HepG2 (cell line): Measurements from ENCODE around the gene SPAG4.

Source experiments
- NR2F6 ChIP-seq, 2 experiments: IDR thresholded peaks; 2 replicates each; pipeline ENCODE4 v1.6.1; 2016; ENCODE audit warnings: antibody characterized with exemption in 1 of 2, mild to moderate bottlenecking in 1 of 2
- POLR2A ChIP-seq, 2 experiments: IDR thresholded peaks; 2 replicates each; pipeline ENCODE4 v1.6.1; 2011; ENCODE audit warnings: low read depth in 2 of 2, low read length in 2 of 2, mild to moderate bottlenecking in 1 of 2, moderate library complexity in 1 of 2; ENCODE audit not compliant: insufficient read depth in 1 of 2
- TBP ChIP-seq: sonication (generic); formaldehyde crosslinking; IDR thresholded peaks from 2 replicates; pipeline ENCODE4 v1.5.0; 2020; ENCODE audit warnings: missing genetic modification reagents
- ZSCAN21 ChIP-seq: sonication (generic); formaldehyde crosslinking; IDR thresholded peaks from 2 replicates; pipeline ENCODE4 v1.8.0; 2022; ENCODE audit warnings: mild to moderate bottlenecking, missing genetic modification reagents, moderate library complexity, borderline replicate concordance
- TF ChIP-seq, protein P1 (sequence below): sonication (generic); formaldehyde crosslinking; IDR thresholded peaks from 2 replicates; pipeline ENCODE4 v1.5.0; 2020; ENCODE audit warnings: mild to moderate bottlenecking, low read depth, missing genetic modification reagents, borderline replicate concordance

GRCh38 chr20:35661053-35661452 lies 45.4 kb downstream of the SPAG4 start:
- TF ChIP-seq ZSCAN21, result no peak
- no peak for TF ChIP-seq POLR2A (IDR thresholded peaks at IDR 0.05; ENCODE audit: insufficient read depth in 1 of 2, low read depth in 2 of 2, low read length in 2 of 2)
- TF ChIP-seq NR2F6 (IDR thresholded peaks at IDR 0.05), result no peak
- TF ChIP-seq NR2F6 (CRISPR knock-in tag; IDR thresholded peaks at IDR 0.05), result no peak
- TF ChIP-seq TBP, result no peak
- TF ChIP-seq, protein P1, sequence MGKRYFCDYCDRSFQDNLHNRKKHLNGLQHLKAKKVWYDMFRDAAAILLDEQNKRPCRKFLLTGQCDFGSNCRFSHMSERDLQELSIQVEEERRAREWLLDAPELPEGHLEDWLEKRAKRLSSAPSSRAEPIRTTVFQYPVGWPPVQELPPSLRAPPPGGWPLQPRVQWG (CRISPR knock-in tag), result no peak
